ENCODE measurements around the gene KIF26B. TPM values are rescaled to one million over a fixed set of nuclear protein-coding genes. Genes with fewer than 3 reads are reported as not detected.

The KIF26B gene
- total and polyA plus RNA-seq, 10 of the 15 experiments (the other 5 are each of a cell fraction or from before 2014, with no cell fraction given), result 0.35 to 11.6 (median 2.2) TPM

DNA sequence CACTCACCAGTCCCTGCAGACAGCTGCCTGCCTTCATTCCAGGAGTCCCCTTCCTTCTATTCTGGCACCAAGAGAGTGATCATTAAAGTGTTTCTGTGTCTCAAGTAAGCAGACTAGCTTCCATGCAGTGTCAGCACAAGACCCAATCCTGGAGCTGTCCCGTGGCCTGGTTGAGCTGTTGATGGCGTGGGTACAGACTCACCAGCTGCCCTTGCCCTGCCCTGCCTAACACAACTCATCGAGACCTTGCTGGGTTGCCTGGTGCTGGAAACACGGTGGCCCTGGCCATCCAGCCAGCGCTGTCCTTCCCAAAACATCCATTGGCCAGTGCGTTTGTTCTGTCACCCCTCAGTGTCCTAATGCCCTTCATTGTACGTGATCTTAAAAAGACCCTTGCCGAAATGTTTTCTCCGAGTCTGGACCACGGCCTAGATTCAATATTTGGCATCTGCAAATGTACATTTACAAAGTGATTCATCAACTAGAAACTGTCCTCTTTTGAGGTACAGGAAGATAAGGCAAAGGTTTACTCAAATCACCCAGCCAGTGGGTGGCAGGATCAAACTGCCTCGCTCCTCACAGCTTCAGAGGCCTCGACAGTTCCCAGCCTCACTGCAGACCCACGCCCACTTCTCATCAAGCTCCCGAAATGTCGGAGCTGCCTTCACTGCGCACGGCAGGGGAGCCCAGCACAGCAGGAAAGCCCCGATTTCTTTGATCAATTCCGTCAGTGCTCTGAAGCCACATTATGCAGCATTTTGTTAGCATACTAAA lies 494.2 kb downstream of the KIF26B start (continued):
- TF ChIP-seq ETV6 (conservative IDR thresholded peaks at IDR 0.05 in 1 of 2, IDR thresholded peaks at IDR 0.05 in 1 of 2; ENCODE audit: borderline replicate concordance in 1 of 2, low read depth in 1 of 2) (peak in 1 of 2 experiments; percentile 65; a peak in 1 of 4 replicates), ZNF384 (IDR thresholded peaks at IDR 0.05; ENCODE audit: borderline replicate concordance, low read depth, low read length) (no peak), SUPT20H (IDR thresholded peaks at IDR 0.05; ENCODE audit: borderline replicate concordance, control insufficient read depth, low read depth, low read length) (no peak), NRF1 (conservative IDR thresholded peaks at IDR 0.05; ENCODE audit: low read depth, low read length) (no peak), SMAD1 (IDR thresholded peaks at IDR 0.05; ENCODE audit: low read depth, partially characterized antibody) (no peak), TAF1 (IDR thresholded peaks at IDR 0.05; ENCODE audit: borderline replicate concordance, low read depth, low read length) (no peak), CREB1 (IDR thresholded peaks at IDR 0.05; ENCODE audit: low read depth) (no peak)
- TF ChIP-seq, protein P1, sequence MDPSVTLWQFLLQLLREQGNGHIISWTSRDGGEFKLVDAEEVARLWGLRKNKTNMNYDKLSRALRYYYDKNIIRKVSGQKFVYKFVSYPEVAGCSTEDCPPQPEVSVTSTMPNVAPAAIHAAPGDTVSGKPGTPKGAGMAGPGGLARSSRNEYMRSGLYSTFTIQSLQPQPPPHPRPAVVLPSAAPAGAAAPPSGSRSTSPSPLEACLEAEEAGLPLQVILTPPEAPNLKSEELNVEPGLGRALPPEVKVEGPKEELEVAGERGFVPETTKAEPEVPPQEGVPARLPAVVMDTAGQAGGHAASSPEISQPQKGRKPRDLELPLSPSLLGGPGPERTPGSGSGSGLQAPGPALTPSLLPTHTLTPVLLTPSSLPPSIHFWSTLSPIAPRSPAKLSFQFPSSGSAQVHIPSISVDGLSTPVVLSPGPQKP (IDR thresholded peaks at IDR 0.05; ENCODE audit: low read depth, low read length), result no peak
- TF ChIP-seq, protein P2, sequence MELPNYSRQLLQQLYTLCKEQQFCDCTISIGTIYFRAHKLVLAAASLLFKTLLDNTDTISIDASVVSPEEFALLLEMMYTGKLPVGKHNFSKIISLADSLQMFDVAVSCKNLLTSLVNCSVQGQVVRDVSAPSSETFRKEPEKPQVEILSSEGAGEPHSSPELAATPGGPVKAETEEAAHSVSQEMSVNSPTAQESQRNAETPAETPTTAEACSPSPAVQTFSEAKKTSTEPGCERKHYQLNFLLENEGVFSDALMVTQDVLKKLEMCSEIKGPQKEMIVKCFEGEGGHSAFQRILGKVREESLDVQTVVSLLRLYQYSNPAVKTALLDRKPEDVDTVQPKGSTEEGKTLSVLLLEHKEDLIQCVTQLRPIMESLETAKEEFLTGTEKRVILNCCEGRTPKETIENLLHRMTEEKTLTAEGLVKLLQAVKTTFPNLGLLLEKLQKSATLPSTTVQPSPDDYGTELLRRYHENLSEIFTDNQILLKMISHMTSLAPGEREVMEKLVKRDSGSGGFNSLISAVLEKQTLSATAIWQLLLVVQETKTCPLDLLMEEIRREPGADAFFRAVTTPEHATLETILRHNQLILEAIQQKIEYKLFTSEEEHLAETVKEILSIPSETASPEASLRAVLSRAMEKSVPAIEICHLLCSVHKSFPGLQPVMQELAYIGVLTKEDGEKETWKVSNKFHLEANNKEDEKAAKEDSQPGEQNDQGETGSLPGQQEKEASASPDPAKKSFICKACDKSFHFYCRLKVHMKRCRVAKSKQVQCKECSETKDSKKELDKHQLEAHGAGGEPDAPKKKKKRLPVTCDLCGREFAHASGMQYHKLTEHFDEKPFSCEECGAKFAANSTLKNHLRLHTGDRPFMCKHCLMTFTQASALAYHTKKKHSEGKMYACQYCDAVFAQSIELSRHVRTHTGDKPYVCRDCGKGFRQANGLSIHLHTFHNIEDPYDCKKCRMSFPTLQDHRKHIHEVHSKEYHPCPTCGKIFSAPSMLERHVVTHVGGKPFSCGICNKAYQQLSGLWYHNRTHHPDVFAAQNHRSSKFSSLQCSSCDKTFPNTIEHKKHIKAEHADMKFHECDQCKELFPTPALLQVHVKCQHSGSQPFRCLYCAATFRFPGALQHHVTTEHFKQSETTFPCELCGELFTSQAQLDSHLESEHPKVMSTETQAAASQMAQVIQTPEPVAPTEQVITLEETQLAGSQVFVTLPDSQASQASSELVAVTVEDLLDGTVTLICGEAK (IDR thresholded peaks at IDR 0.05; ENCODE audit: borderline replicate concordance), result no peak
